ENCODE results near the gene ABL2.
"Not testable (repeated sequence)": the region's sequence is repeated elsewhere in the genome, so short reads cannot be mapped to it uniquely, and the experiment has no call there.

The ABL2 gene

DNA sequence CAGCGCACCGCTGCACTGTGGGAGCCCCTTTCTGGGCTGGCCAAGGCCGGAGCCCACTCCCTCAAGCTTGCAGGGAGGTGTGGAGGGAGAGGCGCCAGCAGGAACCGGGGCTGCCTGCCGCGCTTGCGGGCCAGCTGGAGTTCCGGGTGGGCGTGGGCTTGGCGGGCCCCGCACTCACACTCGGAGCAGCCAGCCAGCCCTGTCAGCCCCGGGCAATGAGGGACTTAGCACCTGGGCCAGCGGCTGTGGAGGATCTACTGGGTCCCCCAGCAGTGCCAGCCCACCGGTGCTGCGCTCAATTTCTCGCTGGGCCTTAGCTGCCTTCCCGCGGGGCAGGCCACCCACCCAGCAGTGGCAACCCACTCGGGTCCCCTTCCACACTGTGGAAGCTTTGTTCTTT, 90.7 kb downstream of the ABL2 start:
- peaks cover 16% of the 10 kb centered on the region for H3K4me1 Mint-ChIP-seq
- not testable (repeated sequence) for H3K36me3 Mint-ChIP-seq (ENCODE audit: insufficient read depth); H3K27ac Mint-ChIP-seq (ENCODE audit: low read depth); H3K4me3 Mint-ChIP-seq; ATAC-seq (replicated peaks; ENCODE audit: extremely low read depth, poor library complexity, severe bottlenecking); H3K27me3 Mint-ChIP-seq; H3K9me3 Mint-ChIP-seq; DNase-seq (ENCODE audit: low spot score in 2 of 2)

DNA sequence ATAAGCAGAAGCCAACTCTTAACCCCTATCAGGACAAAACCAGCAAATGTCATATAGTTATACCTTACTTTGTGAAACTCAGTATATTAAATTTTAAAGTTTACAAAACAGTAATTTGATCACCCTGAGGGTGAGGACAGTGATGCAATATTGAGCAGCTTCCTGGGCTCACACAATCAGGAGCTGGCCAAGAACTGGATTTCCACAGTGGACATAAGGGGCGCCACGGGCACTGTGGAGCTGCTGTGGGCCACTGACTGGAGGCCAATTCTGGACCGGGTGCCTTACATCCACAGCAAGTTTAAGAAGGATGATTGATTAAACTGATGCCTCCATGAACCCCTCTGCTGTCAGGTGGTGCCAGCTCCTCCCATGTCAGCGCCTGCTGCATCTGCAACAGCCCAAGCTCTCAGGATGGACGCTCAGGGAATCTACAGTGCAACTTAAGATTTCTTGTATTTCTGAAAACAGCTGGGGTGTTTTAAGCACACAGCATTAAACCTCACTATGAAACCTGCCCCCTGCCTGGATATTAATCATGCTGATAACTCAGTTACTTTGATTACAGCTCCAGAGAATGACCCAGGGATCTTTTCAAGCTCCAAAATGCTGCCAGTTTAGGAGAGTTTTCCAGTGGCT, 91.7 kb downstream of the ABL2 start:
- Mint-ChIP-seq H3K27ac (ENCODE audit: low read depth) (no peak overlapping the region), H3K27me3 (no peaks in the 10 kb centered on the region), H3K4me3 (no peak overlapping the region), H3K4me1 (peaks cover 10% of the 10 kb centered on the region), H3K9me3 (no peaks in the 10 kb centered on the region), H3K36me3 (ENCODE audit: insufficient read depth) (peaks cover 2% of the 10 kb centered on the region)
- DNase-seq (ENCODE audit: low spot score in 2 of 2) (no peak), ATAC-seq (replicated peaks; ENCODE audit: extremely low read depth, poor library complexity, severe bottlenecking) (no peak)

DNA sequence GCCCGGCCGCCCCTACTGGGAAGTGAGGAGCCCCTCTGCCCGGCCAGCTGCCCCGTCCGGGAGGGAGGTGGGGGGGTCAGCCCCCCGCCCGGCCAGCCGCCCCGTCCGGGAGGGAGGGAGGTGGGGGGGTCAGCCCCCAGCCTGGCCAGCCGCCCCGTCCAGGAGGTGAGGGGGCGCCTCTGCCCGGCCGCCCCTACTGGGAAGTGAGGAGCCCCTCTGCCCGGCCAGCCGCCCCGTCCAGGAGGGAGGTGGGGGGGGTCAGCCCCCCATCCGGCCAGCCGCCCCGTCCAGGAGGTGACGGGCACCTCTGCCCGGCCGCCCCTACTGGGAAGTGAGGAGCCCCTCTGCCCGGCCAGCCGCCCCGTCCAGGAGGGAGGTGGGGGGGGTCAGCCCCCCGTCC, 93.8 kb downstream of the ABL2 start:
- not testable (repeated sequence) for H3K27me3 Mint-ChIP-seq; H3K36me3 Mint-ChIP-seq (ENCODE audit: insufficient read depth); H3K4me1 Mint-ChIP-seq

DNA sequence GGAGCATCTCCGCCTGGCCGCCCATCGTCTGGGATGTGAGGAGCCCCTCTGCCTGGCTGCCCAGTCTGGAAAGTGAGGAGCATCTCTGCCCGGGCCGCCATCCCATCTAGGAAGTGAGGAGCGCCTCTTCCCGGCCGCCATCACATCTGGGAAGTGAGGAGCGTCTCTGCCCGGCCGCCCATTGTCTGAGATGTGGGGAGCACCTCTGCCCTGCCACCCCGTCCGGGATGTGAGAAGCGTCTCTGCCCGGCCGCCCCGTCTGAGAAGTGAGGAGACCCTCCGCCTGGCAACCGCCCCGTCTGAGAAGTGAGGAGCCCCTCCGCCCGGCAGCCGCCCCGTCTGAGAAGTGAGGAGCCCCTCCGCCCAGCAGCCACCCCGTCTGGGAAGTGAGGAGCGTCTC, 94.3 kb downstream of the ABL2 start:
- ATAC-seq (replicated peaks; ENCODE audit: extremely low read depth, poor library complexity, severe bottlenecking) = not testable (repeated sequence)

More for the DNA sequence above, 93.8 kb downstream of the ABL2 start:
- not testable (repeated sequence) for H3K9me3 Mint-ChIP-seq; H3K27ac Mint-ChIP-seq (ENCODE audit: low read depth); H3K4me3 Mint-ChIP-seq; ATAC-seq (replicated peaks; ENCODE audit: extremely low read depth, poor library complexity, severe bottlenecking); DNase-seq (ENCODE audit: low spot score in 2 of 2)

DNA sequence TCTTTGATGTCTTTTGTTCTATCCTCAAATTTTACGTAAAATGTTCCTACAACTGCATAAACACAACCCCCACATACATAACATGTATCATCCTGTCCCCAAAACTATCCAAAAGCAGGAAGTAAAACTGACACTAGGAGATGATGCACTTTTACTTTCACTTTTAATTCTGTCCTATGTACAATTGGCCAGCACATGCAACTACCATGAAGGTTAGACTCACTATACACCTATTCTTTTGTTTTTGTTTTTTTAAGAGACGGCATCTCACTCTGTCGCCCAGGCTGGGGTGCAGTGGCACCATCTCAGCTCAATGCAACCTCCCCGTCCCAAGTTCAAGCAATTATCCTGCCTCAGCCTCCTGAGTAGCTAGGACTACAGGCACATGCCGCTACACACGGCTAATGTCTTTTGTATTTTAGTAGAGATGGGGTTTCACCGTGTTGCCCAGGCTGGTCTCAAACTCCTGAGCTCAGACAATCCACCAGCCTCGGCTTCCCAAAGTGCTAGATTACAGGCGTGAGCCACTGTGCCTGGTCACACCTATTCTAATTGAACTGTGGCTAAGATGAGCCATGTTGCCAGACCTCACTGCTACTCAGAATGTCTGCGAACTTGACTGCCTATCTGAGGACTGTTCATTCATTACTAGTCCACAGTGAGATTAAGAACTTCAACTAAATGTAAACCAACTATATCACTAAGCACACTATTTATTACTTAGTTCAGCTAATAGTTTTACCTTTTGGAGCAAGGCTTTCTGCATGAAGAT, 99.6 kb downstream of the ABL2 start:
- DNase-seq (ENCODE audit: low spot score in 2 of 2) = peak in 1 of 2 donors; percentile 33

More for the DNA sequence above, 94.3 kb downstream of the ABL2 start:
- not testable (repeated sequence) for DNase-seq (ENCODE audit: low spot score in 2 of 2); H3K27ac Mint-ChIP-seq (ENCODE audit: low read depth); H3K9me3 Mint-ChIP-seq; H3K36me3 Mint-ChIP-seq (ENCODE audit: insufficient read depth); H3K4me1 Mint-ChIP-seq; H3K27me3 Mint-ChIP-seq; H3K4me3 Mint-ChIP-seq

DNA sequence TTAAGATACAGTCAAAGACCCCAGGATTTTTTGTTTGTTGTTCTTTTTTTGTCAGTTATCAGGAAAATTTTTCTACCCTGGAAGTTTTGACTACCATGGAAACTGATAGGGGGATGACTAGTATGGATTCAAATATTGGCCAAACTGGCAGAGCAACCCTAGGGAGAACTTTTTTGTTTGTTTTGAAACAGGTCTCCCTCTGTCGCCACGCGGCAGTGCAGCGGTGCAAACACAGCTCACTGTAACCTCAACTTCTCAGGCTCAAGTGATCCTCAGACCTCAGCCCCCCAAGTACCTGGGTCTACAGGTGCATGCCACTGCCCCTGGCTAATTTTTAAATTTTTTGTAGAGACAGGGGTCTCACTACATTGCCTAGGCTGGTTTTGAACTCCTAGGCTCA, 101.0 kb downstream of the ABL2 start:
- DNase-seq (ENCODE audit: low spot score in 2 of 2) (no peak), ATAC-seq (replicated peaks; ENCODE audit: extremely low read depth, poor library complexity, severe bottlenecking) (no peak)
- Mint-ChIP-seq H3K4me1 (peaks cover 14% of the 10 kb centered on the region), H3K27ac (ENCODE audit: low read depth) (no peak overlapping the region), H3K9me3 (no peaks in the 10 kb centered on the region), H3K27me3 (no peaks in the 10 kb centered on the region), H3K4me3 (no peak overlapping the region), H3K36me3 (ENCODE audit: insufficient read depth) (peaks cover 5% of the 10 kb centered on the region)

More for the DNA sequence above, 99.6 kb downstream of the ABL2 start:
- ATAC-seq (replicated peaks; ENCODE audit: extremely low read depth, poor library complexity, severe bottlenecking) = peak; percentile 97
- H3K4me3 Mint-ChIP-seq = peak overlapping the region; percentile 72
- peaks cover 14% of the 10 kb centered on the region for H3K4me1 Mint-ChIP-seq
- peaks cover 2% of the 10 kb centered on the region for H3K36me3 Mint-ChIP-seq (ENCODE audit: insufficient read depth)
- no peaks in the 10 kb centered on the region for H3K9me3 Mint-ChIP-seq
- no peaks in the 10 kb centered on the region for H3K27me3 Mint-ChIP-seq
- peak overlapping the region; percentile 80 for H3K27ac Mint-ChIP-seq (ENCODE audit: low read depth)

DNA sequence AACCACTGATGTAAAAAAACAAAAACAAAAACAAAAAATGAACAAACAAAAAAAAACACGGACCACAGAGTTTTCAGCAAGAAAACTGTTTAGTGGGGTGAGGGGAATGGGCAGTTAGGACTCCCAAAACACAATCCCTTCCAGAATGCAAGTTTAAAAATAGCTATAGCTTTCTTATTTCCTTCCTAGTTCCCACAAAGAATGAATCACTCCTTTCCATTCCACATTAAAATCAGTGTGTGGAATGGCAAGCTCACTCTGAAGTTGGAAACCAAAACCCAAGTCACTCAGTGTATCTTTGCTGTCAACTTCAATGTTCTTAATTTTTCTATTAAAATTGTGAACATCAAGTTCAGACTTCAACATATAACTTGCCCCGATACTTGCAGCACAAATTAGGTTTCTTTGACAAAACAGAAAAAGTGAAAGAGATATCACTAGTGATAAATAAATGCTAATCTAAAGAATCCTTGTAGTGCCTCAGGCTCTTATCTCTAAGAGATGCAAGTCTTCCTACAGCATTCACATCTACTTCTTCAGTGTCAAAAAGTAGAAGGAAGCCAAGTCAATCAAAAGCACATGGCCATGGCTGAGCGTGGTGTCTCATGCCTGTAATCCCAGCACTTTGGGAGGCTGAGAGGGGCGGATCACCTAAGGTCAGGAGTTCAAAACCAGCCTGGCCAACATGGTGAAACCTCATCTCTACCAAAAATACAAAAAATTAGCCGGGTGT, 102.1 kb downstream of the ABL2 start:
- H3K4me3 Mint-ChIP-seq = no peak overlapping the region
- ATAC-seq (replicated peaks; ENCODE audit: extremely low read depth, poor library complexity, severe bottlenecking) (no peak), DNase-seq (ENCODE audit: low spot score in 2 of 2) (no peak)
- H3K36me3 Mint-ChIP-seq (ENCODE audit: insufficient read depth) = peaks cover 5% of the 10 kb centered on the region
- no peaks in the 10 kb centered on the region for H3K9me3 Mint-ChIP-seq
- H3K4me1 Mint-ChIP-seq = peaks cover 14% of the 10 kb centered on the region
- H3K27ac Mint-ChIP-seq (ENCODE audit: low read depth) = no peak overlapping the region
- no peaks in the 10 kb centered on the region for H3K27me3 Mint-ChIP-seq

DNA sequence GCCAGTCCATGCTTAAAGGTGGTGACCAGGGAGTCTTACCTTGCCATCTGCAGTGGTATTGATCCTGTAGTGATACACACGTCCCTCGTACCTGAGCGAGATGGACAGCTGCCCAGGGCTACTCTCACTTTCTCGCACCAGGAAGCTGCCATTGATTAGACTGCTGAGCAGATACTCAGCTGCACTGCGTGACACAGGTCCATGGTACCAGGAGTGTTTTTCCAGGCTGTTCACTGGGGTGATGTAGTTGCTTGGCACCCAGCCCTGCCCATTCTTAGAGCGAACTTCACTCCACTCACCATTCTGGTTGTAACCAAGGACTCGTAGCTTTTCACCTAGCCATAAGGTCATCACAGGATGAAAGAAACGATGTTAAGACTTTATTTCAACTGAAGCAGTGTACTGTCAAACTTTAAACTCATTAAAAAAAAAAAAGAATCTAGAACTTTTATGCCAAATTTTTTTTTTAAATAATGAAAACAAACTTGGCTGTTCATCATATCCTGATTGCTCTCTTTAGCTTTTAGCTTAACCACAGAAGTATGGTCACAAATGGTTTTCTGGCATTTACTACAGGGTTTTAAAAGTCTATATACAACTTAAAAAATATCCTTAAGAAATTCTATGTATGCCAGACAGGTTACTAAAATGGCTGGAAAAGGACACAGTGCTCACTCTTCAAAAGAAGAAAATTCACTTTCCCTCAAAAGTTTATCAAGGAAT, 103.0 kb downstream of the ABL2 start:
- peaks cover 14% of the 10 kb centered on the region for H3K4me1 Mint-ChIP-seq
- ATAC-seq (replicated peaks; ENCODE audit: extremely low read depth, poor library complexity, severe bottlenecking) = no peak
- H3K36me3 Mint-ChIP-seq (ENCODE audit: insufficient read depth) = peaks cover 5% of the 10 kb centered on the region
- no peaks in the 10 kb centered on the region for H3K9me3 Mint-ChIP-seq
- no peak overlapping the region for H3K27ac Mint-ChIP-seq (ENCODE audit: low read depth)
- no peaks in the 10 kb centered on the region for H3K27me3 Mint-ChIP-seq
- DNase-seq (ENCODE audit: low spot score in 2 of 2) = no peak
- H3K4me3 Mint-ChIP-seq = no peak overlapping the region

DNA sequence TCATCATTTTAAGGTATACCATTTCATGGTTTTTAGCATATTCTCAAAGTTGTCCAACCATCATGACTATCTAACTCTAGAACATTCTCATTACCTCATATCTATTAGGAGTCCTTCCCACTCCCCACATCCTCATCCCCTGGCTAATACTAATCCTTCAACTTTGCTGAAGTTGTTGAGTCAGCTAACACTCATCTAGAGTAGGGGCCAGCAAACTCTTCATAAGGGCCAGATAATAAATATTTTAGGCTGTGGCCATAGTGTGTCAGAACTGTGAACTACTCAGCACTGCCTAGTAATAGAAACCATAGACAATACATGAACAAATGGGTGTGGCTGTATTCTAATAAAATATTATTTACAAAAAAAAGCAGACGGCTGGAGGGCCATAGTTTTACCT, 104.6 kb downstream of the ABL2 start:
- no peak overlapping the region for H3K27ac Mint-ChIP-seq (ENCODE audit: low read depth)
- no peak for DNase-seq (ENCODE audit: low spot score in 2 of 2)
- no peak overlapping the region for H3K4me3 Mint-ChIP-seq
- H3K9me3 Mint-ChIP-seq = no peaks in the 10 kb centered on the region
- no peak for ATAC-seq (replicated peaks; ENCODE audit: extremely low read depth, poor library complexity, severe bottlenecking)
- H3K36me3 Mint-ChIP-seq (ENCODE audit: insufficient read depth) = peaks cover 7% of the 10 kb centered on the region
- H3K4me1 Mint-ChIP-seq = peaks cover 6% of the 10 kb centered on the region
- no peaks in the 10 kb centered on the region for H3K27me3 Mint-ChIP-seq

DNA sequence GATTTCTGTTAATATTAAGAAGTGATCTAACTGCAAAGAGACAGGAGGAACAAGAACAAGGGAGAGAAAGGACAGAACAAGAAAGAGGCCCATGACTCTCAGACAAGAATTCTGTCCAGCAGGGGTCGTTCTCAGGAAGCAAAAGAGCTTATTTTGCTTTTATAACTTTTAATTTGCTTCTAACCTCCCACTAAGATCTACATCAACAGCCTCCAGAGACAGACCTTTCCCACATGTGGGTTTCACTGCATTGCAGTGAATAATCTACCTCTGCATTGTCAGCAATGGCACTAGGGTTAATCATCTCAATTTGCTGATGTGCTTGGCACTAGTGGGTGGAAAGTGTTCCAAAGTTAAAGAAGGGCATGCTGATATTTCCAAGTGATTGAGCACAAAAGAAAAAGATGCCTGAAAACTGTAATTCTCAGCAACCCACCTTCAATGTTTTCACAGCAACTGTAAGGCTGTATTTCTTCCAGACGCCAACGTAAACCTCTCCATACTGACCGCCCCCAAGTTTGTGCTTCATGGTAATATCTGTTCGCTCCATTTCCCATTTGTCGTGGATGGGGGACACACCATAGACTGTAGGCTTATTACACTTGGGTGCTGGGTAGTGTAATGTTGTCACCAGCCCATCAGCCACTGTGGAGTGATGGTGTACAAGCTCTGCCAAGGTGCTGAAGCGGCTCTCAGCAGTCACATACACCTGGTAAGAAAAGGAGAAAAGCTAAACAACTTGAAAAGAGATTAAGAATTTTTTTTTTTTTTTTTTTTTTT, 108.1 kb downstream of the ABL2 start:
- Mint-ChIP-seq H3K4me1 (no peaks in the 10 kb centered on the region), H3K27ac (ENCODE audit: low read depth) (no peak overlapping the region), H3K36me3 (ENCODE audit: insufficient read depth) (peaks cover 12% of the 10 kb centered on the region), H3K27me3 (no peaks in the 10 kb centered on the region), H3K9me3 (no peaks in the 10 kb centered on the region), H3K4me3 (no peak overlapping the region)
- ATAC-seq (replicated peaks; ENCODE audit: extremely low read depth, poor library complexity, severe bottlenecking) (no peak), DNase-seq (ENCODE audit: low spot score in 2 of 2) (peak in 1 of 2 donors; percentile 17)

DNA sequence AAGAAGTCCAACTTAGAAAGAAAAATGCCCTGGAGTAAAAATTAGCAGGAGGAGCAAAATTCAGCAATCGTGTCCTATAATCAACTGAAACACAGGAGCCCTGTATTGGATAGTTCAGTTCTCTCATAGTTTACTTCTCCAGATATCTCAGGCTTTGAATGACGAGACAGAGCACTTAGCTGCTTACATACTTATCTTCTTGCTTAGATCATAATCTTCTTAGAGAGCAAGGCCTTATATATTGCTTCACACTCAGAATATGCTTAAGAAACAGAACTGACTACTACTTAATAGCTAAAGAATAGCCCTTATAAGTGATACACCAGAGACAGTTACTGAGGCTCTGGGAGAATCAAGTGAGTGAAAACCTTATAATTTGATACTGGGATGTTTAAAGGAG, 108.7 kb downstream of the ABL2 start:
- H3K4me3 Mint-ChIP-seq = no peak overlapping the region
- H3K27me3 Mint-ChIP-seq = no peaks in the 10 kb centered on the region
- H3K36me3 Mint-ChIP-seq (ENCODE audit: insufficient read depth) = peaks cover 14% of the 10 kb centered on the region
- ATAC-seq (replicated peaks; ENCODE audit: extremely low read depth, poor library complexity, severe bottlenecking) (no peak), DNase-seq (ENCODE audit: low spot score in 2 of 2) (no peak)
- no peak overlapping the region for H3K27ac Mint-ChIP-seq (ENCODE audit: low read depth)
- H3K9me3 Mint-ChIP-seq = no peaks in the 10 kb centered on the region
- no peaks in the 10 kb centered on the region for H3K4me1 Mint-ChIP-seq

DNA sequence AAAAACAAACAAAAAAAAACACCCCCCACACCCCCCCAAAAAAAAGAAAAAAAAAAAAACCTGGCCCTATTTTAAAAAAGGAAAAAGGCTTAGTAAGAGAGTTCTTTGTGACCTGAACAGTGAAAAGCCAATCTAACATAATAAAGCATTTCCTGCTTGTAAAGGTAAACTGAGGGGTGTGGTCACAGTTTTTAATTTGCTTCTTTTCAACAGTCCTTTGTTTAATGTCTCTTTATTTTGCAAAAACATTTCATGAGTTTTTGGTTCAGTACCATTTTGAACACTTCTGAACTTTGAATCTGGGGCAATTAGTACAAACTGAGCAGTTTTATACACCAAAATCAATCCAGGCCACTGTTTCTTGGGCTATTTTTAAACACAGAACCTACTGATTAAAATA, 110.0 kb downstream of the ABL2 start:
- no peaks in the 10 kb centered on the region for H3K4me1 Mint-ChIP-seq
- DNase-seq (ENCODE audit: low spot score in 2 of 2) = no peak
- H3K36me3 Mint-ChIP-seq (ENCODE audit: insufficient read depth) = peaks cover 13% of the 10 kb centered on the region
- ATAC-seq (replicated peaks; ENCODE audit: extremely low read depth, poor library complexity, severe bottlenecking) = no peak
- H3K9me3 Mint-ChIP-seq = no peaks in the 10 kb centered on the region
- H3K4me3 Mint-ChIP-seq = no peak overlapping the region
- no peaks in the 10 kb centered on the region for H3K27me3 Mint-ChIP-seq
- H3K27ac Mint-ChIP-seq (ENCODE audit: low read depth) = no peak overlapping the region

All from central memory CD8-positive, alpha-beta T cell (primary cell).